ENCODE results near the gene YWHAQ. TPM values are rescaled to one million over a fixed set of nuclear protein-coding genes. Genes with fewer than 3 reads are reported as not detected.
A peak's percentile ranks its signal among the peaks of the same experiment; 100 is the strongest.

YWHAQ gene
- total RNA-seq, 1 donor from 2014 or later = 518 TPM

DNA sequence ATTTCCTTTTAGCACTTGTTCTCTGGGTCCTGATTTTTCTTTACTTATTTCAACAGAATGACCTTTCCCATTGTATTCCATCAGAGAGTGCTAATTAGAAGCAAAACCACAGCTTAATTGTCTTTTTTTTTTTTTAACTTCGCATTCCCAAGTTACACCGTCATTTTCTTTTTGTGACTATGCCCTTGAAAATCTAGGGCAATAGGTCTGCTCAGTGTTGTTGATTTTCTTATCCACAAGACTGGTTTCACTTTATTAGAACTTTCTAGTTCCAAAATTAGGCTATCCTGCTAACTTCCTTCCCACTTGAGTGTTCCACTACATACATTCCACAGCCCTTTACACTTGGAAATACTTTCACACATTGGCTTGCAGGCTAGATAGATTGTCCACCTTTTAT is 56.5 kb downstream of the YWHAQ start:
- H3K27me3 Mint-ChIP-seq (ENCODE audit: low read depth) = no peaks in the 10 kb centered on the region
- DNase-seq (ENCODE audit: low read depth, low spot score) = no peak
- no peak overlapping the region for H3K27ac Mint-ChIP-seq (ENCODE audit: unreplicated experiment)
- H3K9me3 Mint-ChIP-seq = no peaks in the 10 kb centered on the region
- H3K4me3 Mint-ChIP-seq = no peak overlapping the region
- H3K4me1 Mint-ChIP-seq = peaks cover 5% of the 10 kb centered on the region
- H3K36me3 Mint-ChIP-seq (ENCODE audit: low read depth) = no peaks in the 10 kb centered on the region
- TF ChIP-seq, protein P1, sequence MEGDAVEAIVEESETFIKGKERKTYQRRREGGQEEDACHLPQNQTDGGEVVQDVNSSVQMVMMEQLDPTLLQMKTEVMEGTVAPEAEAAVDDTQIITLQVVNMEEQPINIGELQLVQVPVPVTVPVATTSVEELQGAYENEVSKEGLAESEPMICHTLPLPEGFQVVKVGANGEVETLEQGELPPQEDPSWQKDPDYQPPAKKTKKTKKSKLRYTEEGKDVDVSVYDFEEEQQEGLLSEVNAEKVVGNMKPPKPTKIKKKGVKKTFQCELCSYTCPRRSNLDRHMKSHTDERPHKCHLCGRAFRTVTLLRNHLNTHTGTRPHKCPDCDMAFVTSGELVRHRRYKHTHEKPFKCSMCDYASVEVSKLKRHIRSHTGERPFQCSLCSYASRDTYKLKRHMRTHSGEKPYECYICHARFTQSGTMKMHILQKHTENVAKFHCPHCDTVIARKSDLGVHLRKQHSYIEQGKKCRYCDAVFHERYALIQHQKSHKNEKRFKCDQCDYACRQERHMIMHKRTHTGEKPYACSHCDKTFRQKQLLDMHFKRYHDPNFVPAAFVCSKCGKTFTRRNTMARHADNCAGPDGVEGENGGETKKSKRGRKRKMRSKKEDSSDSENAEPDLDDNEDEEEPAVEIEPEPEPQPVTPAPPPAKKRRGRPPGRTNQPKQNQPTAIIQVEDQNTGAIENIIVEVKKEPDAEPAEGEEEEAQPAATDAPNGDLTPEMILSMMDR (conservative IDR thresholded peaks at IDR 0.05) = no peak

DNA sequence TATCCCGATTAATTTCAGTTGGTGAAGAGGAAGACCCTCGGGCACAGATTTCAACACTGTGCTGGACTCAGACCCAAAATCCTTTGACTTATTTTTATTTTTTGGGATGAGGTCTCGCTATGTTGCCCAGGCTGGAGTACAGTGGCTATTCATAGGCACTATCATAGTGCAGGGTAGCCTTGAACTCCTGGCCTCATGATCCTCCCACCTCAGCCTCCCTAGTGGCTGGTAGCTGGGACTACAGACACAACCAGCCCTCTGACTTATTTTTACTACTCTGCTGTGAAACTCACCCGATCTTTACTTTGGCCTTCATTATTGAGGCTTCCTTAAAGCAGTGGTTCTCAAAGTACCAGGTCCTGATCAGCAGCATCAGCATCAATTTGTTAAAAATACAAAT is 57.0 kb downstream of the YWHAQ start:
- no peaks in the 10 kb centered on the region for H3K9me3 Mint-ChIP-seq
- DNase-seq (ENCODE audit: low read depth, low spot score) = no peak
- no peak overlapping the region for H3K27ac Mint-ChIP-seq (ENCODE audit: unreplicated experiment)
- H3K4me1 Mint-ChIP-seq = peaks cover 5% of the 10 kb centered on the region
- no peak overlapping the region for H3K4me3 Mint-ChIP-seq
- no peaks in the 10 kb centered on the region for H3K36me3 Mint-ChIP-seq (ENCODE audit: low read depth)
- H3K27me3 Mint-ChIP-seq (ENCODE audit: low read depth) = no peaks in the 10 kb centered on the region
- TF ChIP-seq, protein P1 (conservative IDR thresholded peaks at IDR 0.05) = peak; percentile 25

DNA sequence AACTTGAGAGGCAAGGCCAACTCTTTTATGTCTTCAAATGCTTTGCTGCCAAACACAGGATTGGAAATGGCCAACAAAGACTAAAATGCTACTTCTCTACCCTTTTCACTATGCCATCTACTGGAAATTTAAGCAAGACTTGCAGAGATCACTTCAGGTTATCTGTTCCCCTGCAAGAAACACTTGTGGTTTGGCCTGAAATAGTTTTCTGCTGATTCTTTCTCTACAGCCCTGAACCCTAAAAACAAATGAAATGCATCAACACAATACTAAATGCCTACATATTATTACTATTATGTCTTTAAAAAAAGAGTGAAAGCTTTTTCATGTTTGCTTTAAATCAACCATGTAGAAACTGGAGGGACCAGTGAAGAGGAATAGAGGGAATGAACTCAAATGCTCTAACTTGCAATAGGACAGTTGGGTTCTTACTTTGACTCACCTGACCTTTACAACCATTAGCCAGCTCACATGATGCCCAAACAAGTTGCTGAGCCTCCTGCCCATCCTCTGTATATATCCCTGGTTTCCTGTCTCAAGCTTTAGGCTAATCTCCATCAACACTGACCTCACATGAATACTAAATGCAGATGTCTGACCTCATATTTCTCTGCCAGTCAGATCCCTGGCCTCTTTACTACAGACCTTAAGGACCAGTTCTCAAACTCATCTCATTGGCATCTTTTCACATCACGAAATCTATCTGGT is 57.6 kb downstream of the YWHAQ start:
- Mint-ChIP-seq H3K27me3 (ENCODE audit: low read depth) (no peaks in the 10 kb centered on the region), H3K27ac (ENCODE audit: unreplicated experiment) (no peak overlapping the region), H3K4me3 (no peak overlapping the region), H3K9me3 (no peaks in the 10 kb centered on the region), H3K4me1 (peaks cover 5% of the 10 kb centered on the region), H3K36me3 (ENCODE audit: low read depth) (no peaks in the 10 kb centered on the region)
- TF ChIP-seq, protein P1 (conservative IDR thresholded peaks at IDR 0.05) = no peak
- no peak for DNase-seq (ENCODE audit: low read depth, low spot score)

DNA sequence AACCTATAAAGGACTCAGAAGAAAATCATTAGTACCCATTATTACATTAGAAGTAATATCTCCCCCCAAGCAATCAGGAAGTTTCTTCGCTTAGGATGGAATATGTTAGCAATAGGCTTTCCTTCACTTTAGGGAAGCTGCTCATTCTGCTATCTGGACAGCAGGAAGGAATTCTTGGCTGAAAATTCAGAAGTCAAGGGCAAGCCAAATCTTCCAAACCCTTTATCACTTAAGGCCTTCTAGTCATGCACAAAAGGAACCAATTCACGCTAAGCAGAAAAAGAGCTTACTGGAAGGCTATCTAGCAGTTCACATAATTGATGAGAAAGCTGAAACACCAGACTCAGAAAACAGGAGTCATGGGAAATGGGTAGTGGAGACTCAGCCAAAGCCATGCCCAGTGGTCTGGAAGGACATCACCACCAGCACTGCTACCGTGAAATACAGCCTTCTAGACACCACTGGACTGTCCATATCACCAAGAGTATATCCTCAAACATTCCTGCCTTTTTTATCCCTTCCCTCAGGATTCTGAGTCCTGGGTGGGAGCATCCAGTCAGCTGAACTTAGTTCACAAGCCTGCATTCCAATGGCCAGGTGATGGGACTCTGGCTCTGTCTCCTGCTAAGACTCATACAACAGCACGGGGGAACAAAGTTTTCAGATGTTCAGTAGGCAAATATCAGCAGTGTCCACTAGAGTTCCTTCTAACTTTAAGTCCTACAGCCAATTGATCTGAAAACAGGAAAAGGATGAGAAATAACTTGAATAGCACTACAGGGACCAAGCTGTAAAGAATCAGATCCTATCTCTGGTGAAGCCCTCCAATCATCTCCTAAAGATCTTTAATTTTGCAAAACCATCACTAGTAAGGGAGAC is 60.4 kb downstream of the YWHAQ start:
- TF ChIP-seq, protein P1 (conservative IDR thresholded peaks at IDR 0.05) = no peak
- H3K36me3 Mint-ChIP-seq (ENCODE audit: low read depth) = no peaks in the 10 kb centered on the region
- H3K4me1 Mint-ChIP-seq = peaks cover 5% of the 10 kb centered on the region
- no peak overlapping the region for H3K27ac Mint-ChIP-seq (ENCODE audit: unreplicated experiment)
- no peak for DNase-seq (ENCODE audit: low read depth, low spot score)
- no peak overlapping the region for H3K4me3 Mint-ChIP-seq
- no peaks in the 10 kb centered on the region for H3K9me3 Mint-ChIP-seq
- H3K27me3 Mint-ChIP-seq (ENCODE audit: low read depth) = no peaks in the 10 kb centered on the region

DNA sequence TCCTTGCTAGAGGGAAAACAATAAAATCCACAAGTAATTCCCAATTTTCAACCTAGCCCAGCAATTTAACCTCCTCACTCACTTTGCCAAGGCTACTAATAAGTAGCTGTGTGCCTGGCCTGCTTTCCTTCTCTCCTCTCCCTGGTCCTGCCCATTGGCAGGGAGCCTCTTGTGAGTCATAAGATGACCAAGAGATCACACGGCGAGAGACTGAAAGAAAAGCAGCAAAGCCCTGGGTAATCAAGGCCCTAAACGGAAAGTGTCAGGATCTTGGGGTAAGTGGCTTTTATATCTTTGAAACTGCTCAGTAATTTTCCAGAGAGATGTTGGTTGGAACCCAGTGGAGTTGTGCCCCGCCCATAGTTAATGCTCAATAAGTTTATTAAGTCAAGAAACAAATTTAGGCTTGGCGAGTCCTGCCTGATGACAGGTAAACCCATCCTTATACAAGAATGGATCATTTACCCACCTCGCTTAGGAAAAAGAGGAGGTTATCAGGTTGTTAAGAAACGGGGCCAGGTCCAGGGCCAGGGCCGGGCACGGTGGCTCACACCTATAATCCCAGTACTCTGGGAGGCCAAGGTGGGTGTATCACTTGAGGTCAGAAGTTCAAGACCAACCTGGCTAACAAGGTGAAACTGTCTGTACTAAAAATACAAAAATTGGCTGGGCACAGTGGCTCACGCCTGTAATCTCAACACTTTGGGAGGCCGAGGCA is 65.2 kb downstream of the YWHAQ start:
- Mint-ChIP-seq H3K4me3 (no peak overlapping the region), H3K9me3 (no peaks in the 10 kb centered on the region), H3K27ac (ENCODE audit: unreplicated experiment) (no peak overlapping the region), H3K36me3 (ENCODE audit: low read depth) (peaks cover 1% of the 10 kb centered on the region), H3K4me1 (no peaks in the 10 kb centered on the region), H3K27me3 (ENCODE audit: low read depth) (no peaks in the 10 kb centered on the region)
- TF ChIP-seq, protein P1 (conservative IDR thresholded peaks at IDR 0.05) = no peak
- no peak for DNase-seq (ENCODE audit: low read depth, low spot score)
